ENCODE data around the gene MIPOL1.
"Not testable (repeated sequence)": the region's sequence is repeated elsewhere in the genome, so short reads cannot be mapped to it uniquely, and the experiment has no call there.

The MIPOL1 gene

DNA sequence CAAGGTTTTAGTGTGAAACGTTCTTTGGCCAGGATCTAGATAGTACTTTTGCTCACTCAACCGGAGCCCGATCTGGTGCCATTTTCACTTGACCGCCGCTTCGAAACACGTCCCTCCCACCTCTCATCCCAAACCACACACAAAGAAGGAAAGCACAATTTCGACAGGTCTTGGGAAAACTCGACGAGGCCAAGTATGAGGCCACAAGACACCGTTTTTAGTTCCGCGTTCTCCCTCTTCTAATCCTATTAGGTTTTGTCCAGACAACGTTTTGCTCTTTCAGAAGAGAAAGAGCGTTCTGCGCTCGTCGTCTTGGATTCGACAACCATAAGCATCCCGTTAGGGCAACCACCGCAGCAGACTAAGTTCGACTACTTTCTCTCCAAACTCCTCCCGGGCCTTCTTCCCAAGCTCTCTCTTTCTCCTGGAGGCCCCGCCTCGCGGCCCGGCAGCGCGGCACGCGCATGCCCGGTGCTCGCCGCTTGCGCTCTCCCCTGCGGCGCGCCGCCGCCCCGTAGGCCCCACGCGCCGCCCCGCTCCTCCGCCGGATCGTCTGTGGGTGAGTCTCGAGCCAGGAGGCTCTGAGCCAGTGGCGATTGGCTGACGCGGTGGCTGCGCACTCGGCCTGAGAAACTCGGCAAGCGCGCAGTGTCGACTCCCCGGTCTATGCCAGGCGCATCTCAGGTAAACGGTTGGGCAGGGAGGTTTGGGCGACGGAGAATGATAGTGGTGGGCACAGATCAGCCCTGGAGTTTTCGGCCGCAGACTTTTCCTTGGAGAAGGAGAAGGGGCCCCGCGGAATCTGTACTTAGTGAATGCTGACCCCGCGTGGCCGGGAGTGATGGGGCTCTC, at the start of gene MIPOL1:
Gene MIPOL1, plus strand, starts transcription at position 517 of the 852 bp plus-strand sequence. CDS start 49,952 bp downstream, outside the sequence.
- in situ Hi-C loops (cut with MboI; ENCODE audit: low pct_unique_long_range_greater_than_20kb, low sequenced_read_pairs, unreplicated experiment), result no loop called here
- no peak for DNase-seq (ENCODE audit: low spot score)
- no peak for TF ChIP-seq CTCF (IDR thresholded peaks at IDR 0.05; ENCODE audit: extremely low read depth, insufficient read depth, missing control alignments)

DNA sequence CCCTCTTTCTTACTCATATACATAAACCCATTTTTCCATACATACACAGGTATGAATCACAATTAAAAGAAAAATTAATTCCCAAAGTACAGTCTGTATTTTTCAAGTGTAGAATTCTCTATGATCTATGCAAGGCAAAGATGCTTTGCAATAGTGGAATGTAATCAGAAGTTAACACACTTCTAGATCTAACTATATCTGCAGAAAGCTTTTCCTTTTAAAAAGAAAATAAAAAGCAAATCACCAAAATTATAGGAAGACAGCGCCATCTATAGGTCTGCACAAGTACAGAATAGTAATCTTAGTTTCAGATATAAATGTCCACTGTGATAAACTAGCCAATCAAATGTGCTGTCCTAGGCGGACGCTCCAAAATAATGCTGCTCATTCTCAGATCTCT, 47.3 kb upstream of the MIPOL1 start:
- peak; percentile 25 for DNase-seq (ENCODE audit: low spot score)
- in situ Hi-C loops (cut with MboI; ENCODE audit: low pct_unique_long_range_greater_than_20kb, low sequenced_read_pairs, unreplicated experiment), result no loop called here

DNA sequence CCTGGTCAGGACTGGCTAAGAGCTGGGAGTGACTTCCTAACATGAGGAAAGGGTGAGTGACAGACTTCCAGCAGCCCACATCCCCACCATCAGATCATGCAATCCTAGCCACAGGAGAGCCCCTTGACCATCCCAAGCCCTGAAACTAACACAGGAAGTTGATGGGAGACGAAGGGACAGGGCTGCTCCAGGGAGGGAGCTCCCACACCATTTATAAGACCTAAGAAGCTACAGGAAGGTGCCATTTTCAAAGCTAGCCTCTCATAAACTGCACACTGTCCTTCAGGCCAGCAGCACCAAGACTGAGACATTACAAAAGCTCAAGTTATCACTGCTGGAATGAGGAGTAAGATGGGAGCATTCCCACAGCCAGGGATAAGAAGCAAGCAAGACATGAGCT, 44.7 kb upstream of the MIPOL1 start:
- in situ Hi-C loops (cut with MboI; ENCODE audit: low pct_unique_long_range_greater_than_20kb, low sequenced_read_pairs, unreplicated experiment), result no loop called here
- no peak for TF ChIP-seq CTCF (IDR thresholded peaks at IDR 0.05; ENCODE audit: extremely low read depth, insufficient read depth, missing control alignments)
- no peak for DNase-seq (ENCODE audit: low spot score)

More for the DNA sequence above, 47.3 kb upstream of the MIPOL1 start:
- peak; percentile 61 for TF ChIP-seq CTCF (IDR thresholded peaks at IDR 0.05; ENCODE audit: extremely low read depth, insufficient read depth, missing control alignments)

GRCh38 chr14:37153483-37153882, 44.3 kb upstream of the MIPOL1 start:
- in situ Hi-C loops (cut with MboI; ENCODE audit: low pct_unique_long_range_greater_than_20kb, low sequenced_read_pairs, unreplicated experiment), result no loop called here
- DNase-seq (ENCODE audit: low spot score), result no peak
- TF ChIP-seq CTCF (IDR thresholded peaks at IDR 0.05; ENCODE audit: extremely low read depth, insufficient read depth, missing control alignments), result no peak

DNA sequence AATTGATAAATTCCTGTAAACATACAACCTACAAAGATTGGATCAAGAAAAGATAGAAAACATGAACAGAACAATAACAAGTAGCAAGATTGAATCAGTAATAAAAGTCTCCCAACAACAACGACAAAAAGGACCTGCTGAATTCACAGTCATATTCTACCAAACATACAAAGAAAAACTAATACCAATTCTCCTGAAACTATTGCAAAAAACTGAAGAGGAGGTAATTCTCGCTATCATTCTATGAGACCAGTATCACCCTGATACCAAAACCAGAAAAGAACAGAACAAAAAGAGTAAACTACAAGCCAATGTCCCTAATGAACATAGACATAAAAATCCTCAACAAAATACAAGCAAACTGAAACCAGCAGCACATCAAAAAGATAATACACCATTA, 39.8 kb upstream of the MIPOL1 start:
- TF ChIP-seq CTCF (IDR thresholded peaks at IDR 0.05; ENCODE audit: extremely low read depth, insufficient read depth, missing control alignments), result no peak
- in situ Hi-C loops (cut with MboI; ENCODE audit: low pct_unique_long_range_greater_than_20kb, low sequenced_read_pairs, unreplicated experiment), result no loop called here
- no peak for DNase-seq (ENCODE audit: low spot score)

GRCh38 chr14:37162307-37162706, 35.4 kb upstream of the MIPOL1 start:
- DNase-seq (ENCODE audit: low spot score); in situ Hi-C loops (cut with MboI; ENCODE audit: low pct_unique_long_range_greater_than_20kb, low sequenced_read_pairs, unreplicated experiment): not testable (repeated sequence)

DNA sequence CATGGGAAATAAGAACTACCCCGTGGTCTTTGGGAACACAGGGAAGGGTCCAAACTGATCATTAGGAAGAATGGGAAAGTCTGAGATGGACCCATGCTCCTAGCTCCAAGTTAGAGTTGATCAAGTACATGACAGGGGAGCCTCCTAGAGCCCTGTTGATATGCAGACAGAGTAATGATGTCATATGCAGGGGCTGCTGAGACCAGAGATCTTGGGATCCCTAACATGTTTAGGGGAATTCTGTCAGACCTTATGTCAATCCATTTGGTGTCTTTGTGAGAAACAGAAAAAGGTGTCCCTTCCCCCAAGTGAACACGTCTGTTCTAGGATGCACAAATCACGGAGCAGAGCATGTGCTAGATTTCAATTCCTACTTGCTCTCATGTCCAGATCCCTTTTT, 31.9 kb upstream of the MIPOL1 start:
- no peak for TF ChIP-seq CTCF (IDR thresholded peaks at IDR 0.05; ENCODE audit: extremely low read depth, insufficient read depth, missing control alignments)
- no peak for DNase-seq (ENCODE audit: low spot score)
- in situ Hi-C loops (cut with MboI; ENCODE audit: low pct_unique_long_range_greater_than_20kb, low sequenced_read_pairs, unreplicated experiment), result no loop called here

Measured in GM13977 (cell line).